GOT3 (cell line): ENCODE results near the gene ATG9A.

Source experiments
- DNase-seq: peaks from one replicate; lab custom pipeline; 2025; ENCODE audit warnings: mixed read lengths; lab: John Stamatoyannopoulos, UW

ATG9A gene

GRCh38 chr2:219178377-219179175 lies 50.9 kb downstream of the ATG9A start:
- no peak for DNase-seq

DNA sequence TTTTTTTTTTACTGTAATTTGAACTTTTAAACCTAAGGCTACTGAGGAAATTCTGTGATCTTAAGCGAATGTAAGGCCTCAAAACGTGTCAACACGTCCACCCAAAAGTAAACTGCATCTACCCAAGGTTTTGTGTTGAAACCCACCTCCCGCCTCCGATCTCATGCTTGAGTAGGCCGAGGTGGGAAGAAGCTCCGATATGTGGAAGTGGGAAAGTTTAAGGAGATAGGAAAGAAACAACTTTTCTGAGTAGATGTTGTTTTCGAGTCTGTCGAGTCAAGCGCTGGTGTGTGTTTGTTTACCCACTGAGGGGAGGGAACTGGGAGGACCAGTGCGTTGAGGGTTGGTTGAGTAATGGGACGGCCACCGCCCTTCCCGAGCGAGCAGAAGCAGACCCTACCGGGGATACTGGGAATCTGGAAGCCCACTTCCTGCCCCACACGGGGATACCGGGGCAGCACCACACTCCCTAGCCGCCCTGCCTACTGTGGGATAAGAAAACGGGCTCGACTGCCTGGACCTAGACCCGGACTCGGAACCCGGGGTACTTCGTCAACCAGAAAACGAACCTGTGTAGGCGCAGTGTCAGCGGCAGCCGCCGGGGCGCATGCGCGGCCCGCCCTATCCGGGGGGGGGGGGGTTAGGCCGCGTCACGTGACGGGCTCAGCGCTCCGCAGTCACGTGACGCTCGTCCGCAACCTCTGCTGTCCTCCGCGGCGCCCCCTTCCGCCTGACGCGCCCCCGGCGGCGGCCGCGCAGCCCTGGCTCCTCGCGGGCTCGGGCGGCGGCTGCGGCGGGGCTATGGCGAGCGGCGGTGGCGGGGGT lies 51.7 kb downstream of the ATG9A start, which contains the start of gene RETREG2:
Gene RETREG2, plus strand, starts transcription at position 724 of the 825 bp plus-strand sequence. Its CDS starts 78 bp downstream, at position 802.
- DNase-seq = peak; percentile 67

- peak; percentile 32 for DNase-seq
Measured at GRCh38 chr2:219176818-219177551, 52.5 kb downstream of the ATG9A start, which contains the start of gene CNPPD1. CNPPD1 (minus strand) TSS chr2:219176925; CDS start chr2:219176828, 97 bp downstream.

DNA sequence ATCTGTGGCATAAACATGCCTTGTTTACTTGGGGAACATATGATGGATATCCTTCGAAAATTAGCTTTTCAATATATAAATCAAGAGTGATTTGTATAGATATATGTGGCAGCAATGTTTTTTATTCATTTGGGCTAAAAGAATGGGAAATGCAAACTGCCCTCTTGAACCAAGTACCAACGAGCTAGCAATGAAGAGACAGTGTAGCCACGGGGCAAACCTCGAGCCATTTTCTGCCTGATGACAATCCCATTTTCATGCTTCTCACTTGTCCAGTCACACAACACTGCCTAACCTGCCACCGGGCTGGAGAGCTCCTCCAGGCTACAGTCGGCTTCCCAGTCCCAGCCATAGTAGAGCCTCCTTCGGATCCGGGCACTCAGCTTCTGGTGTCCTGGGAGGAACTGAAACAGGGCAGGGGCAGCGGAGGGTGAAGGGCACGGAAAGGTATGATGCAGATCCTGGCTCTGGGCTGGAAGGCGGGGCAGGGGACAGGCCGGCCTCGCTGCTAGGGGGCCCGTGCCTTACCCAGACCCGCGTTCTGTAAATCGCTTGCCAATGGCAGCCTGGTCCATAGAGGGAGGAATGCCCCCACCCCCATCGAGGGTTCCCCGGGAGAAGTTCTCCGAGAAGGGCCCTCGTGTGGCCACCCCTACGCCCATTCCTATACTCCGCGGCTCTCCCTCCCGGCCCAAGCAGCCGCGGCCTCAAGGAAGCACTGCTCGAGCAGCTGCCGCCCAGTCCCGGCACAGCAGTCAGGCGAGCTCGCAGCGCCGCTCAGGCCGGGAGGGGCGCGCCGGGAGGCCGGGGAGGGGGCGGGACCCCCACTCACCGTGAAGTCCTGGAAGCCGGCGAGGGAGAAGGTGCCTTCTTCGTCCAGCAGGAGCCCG lies 53.3 kb downstream of the ATG9A start:
- no peak for DNase-seq

GRCh38 chr2:219175486-219175885 lies 54.0 kb downstream of the ATG9A start:
- DNase-seq = no peak

DNA sequence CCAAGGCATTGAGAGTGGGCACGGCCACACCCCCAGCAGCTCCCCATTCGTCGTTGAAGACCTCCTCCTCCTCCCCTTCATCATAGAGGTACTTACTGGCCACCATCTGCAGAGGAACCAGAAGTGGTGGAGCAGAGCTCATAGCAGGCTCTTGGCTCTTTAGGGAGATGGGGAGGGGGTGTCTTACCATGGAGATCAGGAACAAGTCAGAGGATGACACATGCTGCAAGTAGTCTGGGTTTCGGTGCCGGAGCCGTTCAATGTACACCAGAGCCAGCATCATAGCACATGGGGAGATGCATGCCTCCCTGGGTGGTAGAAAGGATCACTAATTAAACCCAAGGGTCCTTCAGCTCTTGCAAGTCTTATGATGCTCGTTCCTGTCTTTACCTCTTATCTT lies 54.6 kb downstream of the ATG9A start:
- DNase-seq = no peak

DNA sequence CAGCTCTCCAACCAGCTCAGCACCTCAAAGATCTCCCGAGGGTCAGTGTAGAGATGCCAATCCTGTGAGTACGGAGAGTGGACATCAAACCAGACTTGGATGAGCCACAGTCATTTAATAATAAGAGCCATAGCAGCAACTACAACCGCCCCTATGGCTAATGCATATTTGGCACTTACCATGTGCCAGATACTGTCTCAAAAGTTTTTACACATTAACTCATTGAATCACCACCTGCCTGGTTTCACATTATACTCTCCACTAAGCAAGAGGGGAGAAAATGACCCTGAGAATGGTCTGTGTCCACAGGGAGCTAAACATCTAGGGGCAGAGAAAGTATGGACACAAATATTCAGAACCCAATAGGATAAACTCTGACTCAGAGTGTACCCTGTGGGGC lies 55.3 kb downstream of the ATG9A start:
- DNase-seq = no peak

DNA sequence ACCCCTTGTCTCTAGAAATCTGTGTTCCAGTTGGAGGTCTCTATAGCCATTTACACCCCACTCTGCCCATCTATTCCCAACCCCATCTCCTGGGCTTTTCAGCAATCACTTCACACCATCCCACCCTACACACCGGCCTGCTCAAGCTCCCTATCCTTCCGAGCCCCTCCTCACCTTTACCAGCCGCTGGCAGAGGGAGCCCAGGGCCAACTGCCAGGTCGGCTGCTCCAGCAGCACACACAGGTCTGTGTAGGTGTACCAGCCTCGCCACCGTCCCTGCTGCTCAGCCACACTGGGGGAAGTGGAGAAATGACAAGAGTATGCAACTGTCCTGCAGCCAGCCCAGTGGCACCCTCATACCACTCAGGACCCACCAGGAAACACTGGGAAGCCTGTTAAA lies 56.3 kb downstream of the ATG9A start:
- DNase-seq = no peak

DNA sequence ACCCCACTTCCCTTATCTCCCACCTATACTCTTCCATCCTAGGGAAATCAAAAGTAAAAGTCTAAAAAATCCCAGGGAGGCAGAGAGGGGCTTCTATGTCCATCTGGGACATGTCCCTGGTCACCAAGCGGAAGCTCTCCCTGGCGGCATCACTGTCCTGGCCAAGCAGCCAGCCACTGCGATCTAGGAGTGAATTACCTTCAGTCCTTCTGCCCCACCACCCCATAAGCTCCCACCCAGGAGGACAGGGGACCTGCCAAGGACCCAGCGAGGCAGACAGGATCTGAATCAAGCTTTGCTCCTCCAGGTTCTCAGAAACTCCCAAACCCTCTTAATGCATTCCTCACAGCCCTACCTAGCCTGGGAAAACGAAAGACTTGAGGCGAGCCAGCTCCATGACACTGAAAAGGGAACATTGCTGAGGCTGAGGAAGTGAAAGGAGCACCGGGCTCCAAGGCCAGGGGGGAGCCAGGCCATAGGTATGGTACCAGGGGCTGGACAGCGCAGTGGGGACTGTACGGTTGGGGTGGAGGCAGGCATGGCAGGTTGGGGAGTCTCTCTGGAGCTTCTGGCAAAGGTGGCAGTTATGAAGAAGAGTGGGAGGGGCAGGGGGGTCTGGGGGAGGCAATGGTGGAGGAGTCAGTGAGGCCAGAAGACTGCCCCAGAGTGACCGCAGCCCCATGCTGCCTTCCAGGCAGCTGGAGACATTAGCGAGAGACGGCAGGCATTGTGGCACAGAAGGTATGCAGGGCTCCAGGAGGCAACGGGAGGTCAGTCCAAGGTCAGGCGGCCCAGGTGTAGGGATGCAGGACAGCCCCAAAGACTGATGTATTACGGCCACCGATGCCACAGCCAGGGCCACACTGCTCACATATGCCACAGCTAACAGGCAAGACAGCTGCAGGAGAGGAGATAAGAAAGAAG lies 56.9 kb downstream of the ATG9A start:
- no peak for DNase-seq

- no peak for DNase-seq
Measured at GRCh38 chr2:219171231-219171651, 58.2 kb downstream of the ATG9A start.

- no peak for DNase-seq
Measured at GRCh38 chr2:219169930-219170654, 59.3 kb downstream of the ATG9A start, which contains the start of gene SLC23A3. SLC23A3 (minus strand) TSS chr2:219170029; CDS start chr2:219169984, 45 bp downstream.
